GM12872 (cell line): ENCODE results near the gene RAB31.

ENCODE experiments used
- CTCF ChIP-seq: IDR thresholded peaks from 3 replicates; pipeline ENCODE4 v1.5.1; 2011; ENCODE audit warnings: low read depth, mild to moderate bottlenecking, low read length, moderate library complexity; ENCODE audit not compliant: insufficient read depth

RAB31 gene

GRCh38 chr18:9852266-9853081, 144.4 kb downstream of the RAB31 start:
- no peak for TF ChIP-seq CTCF

DNA sequence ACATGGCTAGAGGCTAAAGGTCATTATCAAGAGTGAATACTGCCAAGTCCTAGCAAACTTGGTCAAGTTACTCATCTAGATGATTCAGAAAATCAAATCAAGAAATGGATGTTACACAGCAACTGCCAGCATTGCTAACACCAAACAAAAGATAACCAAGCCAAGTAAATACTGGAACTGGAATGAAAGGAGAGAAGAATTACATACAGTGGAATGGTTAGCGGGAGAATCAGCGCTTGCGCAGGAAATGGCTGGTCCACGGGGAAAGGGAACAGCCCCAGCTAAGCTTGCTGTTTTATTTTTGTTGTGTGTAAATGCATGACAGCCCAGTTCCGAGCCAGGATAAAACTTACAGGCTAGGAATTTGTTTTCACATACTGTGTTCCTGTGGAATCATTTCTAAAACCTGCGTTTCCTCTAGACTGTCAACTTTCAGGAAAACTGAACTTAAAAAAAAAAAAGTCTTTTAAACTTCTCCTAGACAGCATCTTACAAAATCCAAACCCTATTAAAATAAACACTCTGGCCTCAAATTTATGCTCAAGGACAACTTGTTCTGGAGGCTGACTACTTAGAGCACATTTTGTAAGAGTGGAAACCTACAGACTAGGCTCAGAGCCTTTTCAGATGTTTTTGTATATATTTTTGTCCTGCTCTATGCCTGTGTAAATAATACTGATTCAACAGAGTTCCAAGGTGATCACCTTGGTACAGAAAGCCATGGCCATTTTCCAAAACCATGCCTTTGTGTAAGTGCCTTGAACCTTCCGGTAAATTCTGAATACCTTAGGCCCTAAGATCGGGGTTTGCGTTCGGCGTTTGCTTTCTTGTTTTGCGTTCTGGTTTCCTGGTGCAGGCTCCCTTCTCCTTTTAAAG, 146.9 kb downstream of the RAB31 start:
- no peak for TF ChIP-seq CTCF

GRCh38 chr18:9855681-9856080, 147.6 kb downstream of the RAB31 start:
- TF ChIP-seq CTCF, result no peak

GRCh38 chr18:9856092-9856491, 148.0 kb downstream of the RAB31 start:
- no peak for TF ChIP-seq CTCF

DNA sequence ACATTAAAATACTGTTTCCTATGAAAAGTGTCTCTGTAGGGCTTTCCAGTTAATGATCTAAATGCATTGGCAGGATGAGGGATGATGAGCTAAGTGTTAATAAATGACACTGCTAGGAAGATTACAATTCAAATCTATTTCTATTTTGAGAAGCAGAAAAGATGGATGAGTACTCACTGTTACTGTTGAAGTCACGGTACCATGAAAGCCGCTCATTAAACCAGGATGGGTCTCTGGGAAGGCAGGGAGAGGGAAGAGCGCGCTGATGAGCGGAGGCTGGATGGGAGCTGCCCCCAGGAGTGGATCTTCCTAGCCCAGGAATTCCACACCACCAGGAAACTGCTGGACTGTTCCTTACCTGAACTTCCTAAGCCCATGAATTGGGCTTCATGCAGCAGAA, 150.5 kb downstream of the RAB31 start:
- TF ChIP-seq CTCF, result no peak

DNA sequence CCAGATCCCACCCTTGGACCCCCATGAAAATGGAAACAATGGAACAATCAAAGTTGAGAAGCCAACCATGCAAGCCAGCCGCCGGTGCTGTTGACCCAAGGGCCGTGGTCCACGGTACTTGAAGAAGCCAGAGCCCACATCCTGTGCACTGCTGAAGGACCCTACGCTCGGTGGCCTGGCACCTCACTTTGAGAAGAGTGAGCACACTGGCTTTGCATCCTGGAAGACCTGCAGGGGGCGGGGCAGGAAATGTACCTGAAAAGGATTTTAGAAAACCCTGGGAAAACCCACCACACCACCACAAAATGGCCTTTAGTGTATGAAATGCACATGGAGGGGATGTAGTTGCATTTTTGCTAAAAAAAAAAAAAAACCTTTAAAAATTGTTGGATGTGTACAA, 151.1 kb downstream of the RAB31 start:
- no peak for TF ChIP-seq CTCF

- TF ChIP-seq CTCF, result no peak
Measured at GRCh38 chr18:9860682-9861081, 152.6 kb downstream of the RAB31 start.
